Activated CD4-positive, alpha-beta memory T cell treated with anti-CD3 and anti-CD28 coated beads for 36 hours (primary cell): ENCODE data around the gene MYOZ2. TPM values are rescaled to one million over a fixed set of nuclear protein-coding genes. Genes with fewer than 3 reads are reported as not detected.

Experiments
- CTCF ChIA-PET: fragments of 350-600 bp; sonication (Branson Sonifier 250); formaldehyde crosslinking; loops from one replicate; lab custom pipeline; 2021; ENCODE audit warnings: antibody characterized with exemption, inconsistent platforms; lab: Charles Lee
- POLR2A ChIA-PET: fragments of 350-600 bp; sonication (Branson Sonifier 250); formaldehyde crosslinking; loops from one replicate; lab custom pipeline; 2021; ENCODE audit warnings: antibody characterized with exemption; lab: Charles Lee
- DNase-seq: peaks from one replicate; pipeline ENCODE4 v3.0.0-alpha.2; 2020
- H3K27ac Mint-ChIP-seq: one replicate; pipeline ENCODE4 v1.8.0; 2021; ENCODE audit warnings: mixed read lengths
- H3K27me3 Mint-ChIP-seq: one replicate; pipeline ENCODE4 v1.8.0; 2021; ENCODE audit warnings: mixed read lengths
- H3K36me3 Mint-ChIP-seq: one replicate; pipeline ENCODE4 v1.8.0; 2021; ENCODE audit warnings: mixed read lengths
- H3K4me1 Mint-ChIP-seq: one replicate; pipeline ENCODE4 v1.8.0; 2021; ENCODE audit warnings: low read depth, mixed read lengths
- H3K4me3 Mint-ChIP-seq: one replicate; pipeline ENCODE4 v1.8.0; 2021; ENCODE audit warnings: mild to moderate bottlenecking, mixed read lengths
- H3K9me3 Mint-ChIP-seq: one replicate; pipeline ENCODE4 v1.8.0; 2021; ENCODE audit warnings: mixed read lengths
- intact Hi-C: fragments of 100-400 bp; cut with micrococcal nuclease; formaldehyde crosslinking; loops from one replicate; pipeline ENCODE4 v1.15.1; 2023
- total RNA-seq, 2 experiments: library from RNA; stranded (reverse); gene quantifications; one replicate each; pipeline ENCODE4 v1.2.3, GENCODE V29; 2021

The MYOZ2 gene
- not detected for total RNA-seq

DNA sequence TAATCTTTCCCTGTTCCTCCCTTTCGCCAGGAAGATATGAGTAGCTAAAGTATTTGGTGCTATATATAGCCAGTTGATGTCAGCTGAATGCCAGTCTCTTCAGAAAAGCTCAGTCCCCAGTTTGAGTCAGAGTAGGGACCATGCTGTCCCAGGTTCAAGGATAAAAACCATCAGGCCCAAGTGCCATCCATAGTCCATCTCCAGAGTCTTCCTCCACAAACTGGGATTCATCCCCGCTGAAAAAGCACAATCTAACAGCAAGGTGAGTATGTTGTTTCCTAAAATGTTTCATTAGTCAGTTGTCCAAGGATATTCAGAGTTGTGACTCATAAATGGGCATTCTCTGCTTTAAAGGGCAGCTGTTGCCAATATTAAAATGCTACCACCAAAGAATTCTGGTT, at the start of gene MYOZ2:
Gene MYOZ2, plus strand, starts transcription at position 112 of the 401 bp plus-strand sequence. CDS start 694 bp downstream, outside the sequence.
- H3K4me3 Mint-ChIP-seq: no peak within 1 kb of the TSS
- no peak within 1 kb of the TSS for H3K27ac Mint-ChIP-seq
- no peaks in the 10 kb centered on the region for H3K9me3 Mint-ChIP-seq
- ChIA-PET POLR2A (no interaction called here), CTCF (no interaction called here)
- peaks cover 30% of the 10 kb centered on the region for H3K4me1 Mint-ChIP-seq
- DNase-seq: no peak
- no peaks in the 10 kb centered on the region for H3K27me3 Mint-ChIP-seq
- H3K36me3 Mint-ChIP-seq: no peaks in the 10 kb centered on the region
- intact Hi-C loops: no loop called here

DNA sequence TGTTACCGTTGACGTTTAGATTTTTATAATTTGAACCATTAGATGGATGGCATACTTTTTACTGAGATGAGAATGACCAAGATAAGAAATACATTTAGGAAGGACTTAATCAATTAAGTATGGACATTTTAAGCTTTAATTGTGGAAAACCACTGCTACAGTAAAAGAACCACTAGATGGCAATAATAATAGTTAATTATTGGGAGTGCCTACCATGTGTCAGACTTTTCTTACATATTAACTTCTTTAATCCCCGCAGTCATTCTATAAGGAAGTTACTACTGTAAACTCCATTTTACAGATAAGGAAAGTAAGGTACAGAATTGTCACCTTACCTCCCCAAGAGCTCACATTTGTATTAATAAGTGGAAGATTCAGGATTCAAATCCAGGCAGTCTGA, 48.5 kb upstream of the MYOZ2 start:
- ChIA-PET CTCF (interaction anchor here (1.2 kb wide), 1 partner anchor 13 kb away, joined by 3 read pairs; no protein-coding TSS in a partner anchor), POLR2A (no interaction called here)
- no peak for DNase-seq
- H3K4me1 Mint-ChIP-seq: no peaks in the 10 kb centered on the region
- no peak overlapping the region for H3K27ac Mint-ChIP-seq
- intact Hi-C loops: no loop called here
- H3K9me3 Mint-ChIP-seq: no peaks in the 10 kb centered on the region
- no peak overlapping the region for H3K4me3 Mint-ChIP-seq
- H3K36me3 Mint-ChIP-seq: no peaks in the 10 kb centered on the region
- no peaks in the 10 kb centered on the region for H3K27me3 Mint-ChIP-seq

- Mint-ChIP-seq H3K27ac (no peak overlapping the region), H3K27me3 (no peaks in the 10 kb centered on the region), H3K9me3 (no peaks in the 10 kb centered on the region), H3K4me1 (no peaks in the 10 kb centered on the region), H3K36me3 (no peaks in the 10 kb centered on the region), H3K4me3 (no peak overlapping the region)
- intact Hi-C loops: no loop called here
- ChIA-PET CTCF (interaction anchor here (1.2 kb wide), 1 partner anchor 12 kb away, joined by 3 read pairs; no protein-coding TSS in a partner anchor), POLR2A (no interaction called here)
- DNase-seq: no peak
Observed at GRCh38 chr4:119087656-119088055, 48.0 kb upstream of the MYOZ2 start.

GRCh38 chr4:119093042-119093827, 42.4 kb upstream of the MYOZ2 start:
- H3K27me3 Mint-ChIP-seq: peaks cover 10% of the 10 kb centered on the region
- H3K36me3 Mint-ChIP-seq: no peaks in the 10 kb centered on the region
- intact Hi-C loops: no loop called here
- H3K4me3 Mint-ChIP-seq: no peak overlapping the region
- no peak for DNase-seq
- ChIA-PET POLR2A (no interaction called here), CTCF (no interaction called here)
- no peak overlapping the region for H3K27ac Mint-ChIP-seq
- peaks cover 5% of the 10 kb centered on the region for H3K4me1 Mint-ChIP-seq
- H3K9me3 Mint-ChIP-seq: no peaks in the 10 kb centered on the region

DNA sequence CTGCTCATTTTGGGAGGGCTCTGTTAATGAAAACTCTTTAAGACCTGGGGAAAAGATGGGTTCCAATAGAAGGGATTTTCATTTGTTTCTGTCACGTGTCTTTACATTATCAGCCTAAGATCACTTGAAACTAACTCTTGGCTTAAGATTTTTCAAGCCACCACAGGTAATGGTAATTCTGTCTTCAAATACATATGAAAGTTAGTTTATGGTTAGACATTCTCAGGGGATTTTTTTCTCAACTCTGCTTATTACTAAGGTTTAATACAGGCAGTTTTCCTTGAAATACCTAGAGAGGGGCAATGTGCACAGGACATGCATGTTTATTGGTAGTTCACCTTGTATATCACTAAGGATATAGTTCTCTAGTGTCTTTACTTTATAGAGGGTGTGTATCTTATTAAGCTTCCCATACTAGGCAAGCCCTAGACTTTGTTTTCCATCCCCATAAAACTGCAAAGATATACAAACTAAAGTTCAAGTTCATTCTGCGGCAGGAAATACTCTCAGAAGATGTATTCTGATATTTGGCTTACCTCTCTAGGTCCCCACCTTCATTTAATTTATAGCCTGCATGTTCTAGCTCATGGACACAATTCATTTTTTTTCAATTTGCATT, 38.2 kb upstream of the MYOZ2 start:
- ChIA-PET POLR2A (no interaction called here), CTCF (no interaction called here)
- Mint-ChIP-seq H3K4me1 (peaks cover 5% of the 10 kb centered on the region), H3K4me3 (no peak overlapping the region), H3K9me3 (no peaks in the 10 kb centered on the region), H3K27me3 (peaks cover 10% of the 10 kb centered on the region), H3K27ac (no peak overlapping the region), H3K36me3 (no peaks in the 10 kb centered on the region)
- intact Hi-C loops: no loop called here
- no peak for DNase-seq

DNA sequence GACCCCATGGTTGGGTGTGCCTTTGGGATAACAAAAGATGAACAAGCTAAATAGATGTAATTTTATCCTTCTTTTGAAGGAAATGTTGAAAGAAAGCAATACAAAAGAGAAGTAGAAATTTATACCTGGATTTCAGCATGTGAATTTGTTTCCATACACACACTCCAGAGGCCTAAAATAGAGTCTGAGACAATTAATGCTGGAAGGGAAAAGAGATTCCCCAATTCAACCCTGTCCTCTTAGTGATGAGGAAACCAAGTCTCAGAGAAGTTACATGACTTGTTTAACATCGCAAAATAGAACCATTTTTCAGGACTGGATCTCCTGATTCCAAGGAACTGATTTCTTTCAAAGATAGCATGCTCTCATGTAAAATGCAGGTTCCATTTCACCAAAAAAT, 37.3 kb upstream of the MYOZ2 start:
- Mint-ChIP-seq H3K4me3 (no peak overlapping the region), H3K36me3 (no peaks in the 10 kb centered on the region), H3K27me3 (peaks cover 10% of the 10 kb centered on the region), H3K9me3 (no peaks in the 10 kb centered on the region), H3K27ac (no peak overlapping the region), H3K4me1 (peaks cover 5% of the 10 kb centered on the region)
- intact Hi-C loops: no loop called here
- ChIA-PET POLR2A (no interaction called here), CTCF (interaction anchor here (0.7 kb wide), 1 partner anchor 57 kb away, joined by 3 read pairs; no protein-coding TSS in a partner anchor)
- no peak for DNase-seq

DNA sequence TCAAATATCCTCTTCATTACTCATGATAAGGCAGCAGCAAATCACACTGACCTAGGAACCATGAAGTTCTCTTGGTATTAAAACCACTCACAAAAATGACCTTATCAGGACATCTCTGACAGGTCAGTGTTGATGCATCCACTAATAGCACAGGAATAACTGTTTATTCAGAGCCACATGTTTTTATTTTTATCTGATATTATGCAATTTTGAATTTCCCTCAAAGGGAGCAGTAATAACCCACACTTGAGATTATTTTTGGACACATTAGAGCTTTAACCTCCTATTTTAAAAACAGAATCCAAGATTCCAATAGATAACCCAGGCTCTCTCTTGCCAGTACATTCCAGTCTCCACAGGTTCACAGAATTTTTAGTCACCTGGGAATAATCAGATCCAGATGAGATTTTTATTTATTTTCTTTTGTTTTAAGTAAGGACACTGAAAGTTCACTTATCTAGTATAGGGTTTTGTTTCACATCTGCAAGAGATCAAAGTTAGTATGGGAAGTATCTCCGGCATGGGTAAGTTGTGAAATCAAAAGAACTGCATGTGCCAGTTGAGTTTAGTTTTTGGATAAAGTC, 36.3 kb upstream of the MYOZ2 start:
- Mint-ChIP-seq H3K4me3 (no peak overlapping the region), H3K9me3 (no peaks in the 10 kb centered on the region), H3K4me1 (peaks cover 5% of the 10 kb centered on the region), H3K36me3 (no peaks in the 10 kb centered on the region), H3K27me3 (peaks cover 10% of the 10 kb centered on the region), H3K27ac (no peak overlapping the region)
- ChIA-PET POLR2A (no interaction called here), CTCF (interaction anchor here (0.7 to 1.0 kb wide), 2 partner anchors 12 to 58 kb away, joined by 3 read pairs; no protein-coding TSS in a partner anchor)
- intact Hi-C loops: no loop called here
- no peak for DNase-seq

GRCh38 chr4:119100655-119101054, 35.0 kb upstream of the MYOZ2 start:
- Mint-ChIP-seq H3K4me1 (peaks cover 5% of the 10 kb centered on the region), H3K27me3 (peaks cover under 1% of the 10 kb centered on the region), H3K9me3 (no peaks in the 10 kb centered on the region), H3K27ac (no peak overlapping the region), H3K4me3 (no peak overlapping the region), H3K36me3 (no peaks in the 10 kb centered on the region)
- no peak for DNase-seq
- ChIA-PET CTCF (no interaction called here), POLR2A (no interaction called here)
- intact Hi-C loops: no loop called here

DNA sequence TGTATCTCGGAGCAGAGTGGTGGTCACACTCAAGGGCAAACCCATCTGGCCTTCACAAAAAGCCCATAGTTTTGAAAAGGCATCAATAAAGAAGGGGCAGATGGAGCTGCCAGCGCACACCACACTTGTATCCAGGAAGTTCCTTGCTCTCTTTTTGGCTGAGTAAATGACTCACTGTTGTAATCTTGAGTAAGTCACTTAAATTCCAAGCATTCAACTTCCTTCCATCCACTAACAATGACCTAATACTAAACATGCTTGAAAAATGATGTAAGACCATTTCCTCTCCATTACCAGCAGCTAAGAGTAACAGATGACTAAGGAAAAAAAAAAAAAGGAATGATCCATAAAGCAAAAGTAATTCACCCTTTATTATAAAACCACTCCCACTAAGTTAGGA, 32.4 kb upstream of the MYOZ2 start:
- POLR2A ChIA-PET: no interaction called here
- no peaks in the 10 kb centered on the region for H3K9me3 Mint-ChIP-seq
- intact Hi-C loops: no loop called here
- no peak for DNase-seq
- CTCF ChIA-PET: no interaction called here
- no peak overlapping the region for H3K4me3 Mint-ChIP-seq
- H3K27me3 Mint-ChIP-seq: no peaks in the 10 kb centered on the region
- no peak overlapping the region for H3K27ac Mint-ChIP-seq
- no peaks in the 10 kb centered on the region for H3K4me1 Mint-ChIP-seq
- H3K36me3 Mint-ChIP-seq: no peaks in the 10 kb centered on the region

GRCh38 chr4:119104644-119105273, 30.9 kb upstream of the MYOZ2 start:
- H3K4me3 Mint-ChIP-seq: no peak overlapping the region
- no peaks in the 10 kb centered on the region for H3K4me1 Mint-ChIP-seq
- no peaks in the 10 kb centered on the region for H3K9me3 Mint-ChIP-seq
- ChIA-PET POLR2A (no interaction called here), CTCF (no interaction called here)
- no peak for DNase-seq
- no peak overlapping the region for H3K27ac Mint-ChIP-seq
- no peaks in the 10 kb centered on the region for H3K36me3 Mint-ChIP-seq
- intact Hi-C loops: no loop called here
- no peaks in the 10 kb centered on the region for H3K27me3 Mint-ChIP-seq

- H3K27me3 Mint-ChIP-seq: no peaks in the 10 kb centered on the region
- no peak for DNase-seq
- H3K9me3 Mint-ChIP-seq: no peaks in the 10 kb centered on the region
- ChIA-PET CTCF (no interaction called here), POLR2A (no interaction called here)
- no peaks in the 10 kb centered on the region for H3K4me1 Mint-ChIP-seq
- H3K36me3 Mint-ChIP-seq: no peaks in the 10 kb centered on the region
- no peak overlapping the region for H3K27ac Mint-ChIP-seq
- no peak overlapping the region for H3K4me3 Mint-ChIP-seq
- intact Hi-C loops: no loop called here
Observed at GRCh38 chr4:119105605-119106004, 30.0 kb upstream of the MYOZ2 start.
